ENCODE results near the gene ESRRB.

The ESRRB gene

DNA sequence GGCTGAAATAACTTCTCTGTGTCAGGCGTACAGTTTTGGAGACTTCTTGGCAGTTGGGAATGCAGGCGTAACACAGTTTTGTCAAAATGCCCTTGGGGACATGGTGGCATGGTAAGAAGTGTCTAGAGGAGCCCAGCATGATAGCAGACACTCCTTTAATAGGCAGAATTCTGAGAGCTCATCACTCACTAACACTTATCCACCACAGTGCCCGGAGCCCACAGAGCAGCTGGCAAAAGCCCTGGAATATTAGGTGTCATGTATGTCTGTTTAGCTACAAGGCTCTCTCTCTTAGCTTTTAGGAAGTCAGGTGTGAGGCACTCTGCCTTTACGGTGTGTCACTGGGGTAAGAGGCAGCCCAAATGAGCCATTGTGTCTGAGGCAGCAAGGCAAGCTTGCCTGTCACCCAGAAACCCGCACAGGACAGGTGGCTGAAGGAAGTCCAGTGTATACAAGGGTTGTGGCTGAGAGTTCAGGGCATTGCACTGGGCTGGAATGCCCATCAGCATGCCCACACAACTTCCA, 96.3 kb downstream of the ESRRB start:
- TF ChIP-seq, protein P1, sequence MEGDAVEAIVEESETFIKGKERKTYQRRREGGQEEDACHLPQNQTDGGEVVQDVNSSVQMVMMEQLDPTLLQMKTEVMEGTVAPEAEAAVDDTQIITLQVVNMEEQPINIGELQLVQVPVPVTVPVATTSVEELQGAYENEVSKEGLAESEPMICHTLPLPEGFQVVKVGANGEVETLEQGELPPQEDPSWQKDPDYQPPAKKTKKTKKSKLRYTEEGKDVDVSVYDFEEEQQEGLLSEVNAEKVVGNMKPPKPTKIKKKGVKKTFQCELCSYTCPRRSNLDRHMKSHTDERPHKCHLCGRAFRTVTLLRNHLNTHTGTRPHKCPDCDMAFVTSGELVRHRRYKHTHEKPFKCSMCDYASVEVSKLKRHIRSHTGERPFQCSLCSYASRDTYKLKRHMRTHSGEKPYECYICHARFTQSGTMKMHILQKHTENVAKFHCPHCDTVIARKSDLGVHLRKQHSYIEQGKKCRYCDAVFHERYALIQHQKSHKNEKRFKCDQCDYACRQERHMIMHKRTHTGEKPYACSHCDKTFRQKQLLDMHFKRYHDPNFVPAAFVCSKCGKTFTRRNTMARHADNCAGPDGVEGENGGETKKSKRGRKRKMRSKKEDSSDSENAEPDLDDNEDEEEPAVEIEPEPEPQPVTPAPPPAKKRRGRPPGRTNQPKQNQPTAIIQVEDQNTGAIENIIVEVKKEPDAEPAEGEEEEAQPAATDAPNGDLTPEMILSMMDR (IDR thresholded peaks at IDR 0.05), result no peak

DNA sequence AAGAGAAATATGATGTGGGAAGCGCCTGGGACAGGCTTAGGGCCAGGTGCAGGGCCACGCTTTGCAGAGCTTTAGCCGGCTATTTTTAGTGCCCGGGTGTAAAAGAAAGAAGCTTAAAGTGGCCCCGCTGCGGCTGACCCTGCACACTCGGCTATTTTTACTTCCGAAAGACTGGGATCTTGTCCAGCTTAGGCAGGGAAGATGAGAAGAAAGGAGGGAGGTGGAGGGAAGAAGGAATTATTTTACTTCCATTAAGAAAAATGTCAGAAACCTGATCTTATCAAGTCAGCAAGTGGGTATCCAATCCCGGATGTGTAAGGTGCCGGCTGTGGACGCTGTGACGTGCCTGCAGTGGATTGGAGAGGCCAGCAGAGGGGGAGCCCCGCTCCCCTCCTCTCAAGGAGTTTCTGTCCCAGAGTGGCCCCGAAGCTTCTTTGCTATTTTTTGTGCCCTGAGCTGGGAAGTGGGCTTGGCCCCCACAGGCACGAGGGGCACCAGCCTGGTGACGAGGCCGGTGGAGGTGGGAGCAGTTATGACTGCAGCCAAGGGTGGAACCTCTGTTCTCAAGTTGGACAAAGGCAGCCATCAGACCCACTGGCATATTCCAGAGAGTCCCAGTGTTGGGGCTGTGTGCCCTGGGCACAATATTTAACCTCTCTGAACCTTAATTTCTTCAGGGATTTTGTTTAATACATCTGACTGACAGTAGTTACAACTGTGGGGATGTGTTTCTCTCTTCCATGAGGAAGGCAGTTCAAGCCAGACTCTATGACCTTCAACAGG, 97.7 kb downstream of the ESRRB start:
- TF ChIP-seq, protein P1 (IDR thresholded peaks at IDR 0.05), result no peak

DNA sequence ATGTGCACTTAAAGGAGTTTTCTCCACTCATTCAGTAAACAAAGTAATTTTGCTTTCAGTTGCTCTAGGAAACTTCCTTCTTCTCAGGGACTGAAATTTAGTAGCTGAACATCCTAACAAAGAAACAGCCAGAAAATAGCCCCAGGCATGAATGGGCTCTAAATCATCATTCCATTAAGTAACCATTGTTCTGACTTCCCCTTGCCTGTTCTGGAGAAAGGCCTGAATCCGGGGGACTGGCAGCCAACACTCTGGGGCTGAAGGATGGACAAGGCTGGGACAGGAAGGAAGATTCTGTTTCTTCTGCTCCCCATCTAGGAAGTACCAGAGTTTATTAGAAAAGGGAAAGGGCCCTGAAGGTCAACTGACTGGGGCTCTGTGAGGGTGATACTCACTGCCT, 104.5 kb downstream of the ESRRB start:
- TF ChIP-seq, protein P1 (IDR thresholded peaks at IDR 0.05), result no peak

DNA sequence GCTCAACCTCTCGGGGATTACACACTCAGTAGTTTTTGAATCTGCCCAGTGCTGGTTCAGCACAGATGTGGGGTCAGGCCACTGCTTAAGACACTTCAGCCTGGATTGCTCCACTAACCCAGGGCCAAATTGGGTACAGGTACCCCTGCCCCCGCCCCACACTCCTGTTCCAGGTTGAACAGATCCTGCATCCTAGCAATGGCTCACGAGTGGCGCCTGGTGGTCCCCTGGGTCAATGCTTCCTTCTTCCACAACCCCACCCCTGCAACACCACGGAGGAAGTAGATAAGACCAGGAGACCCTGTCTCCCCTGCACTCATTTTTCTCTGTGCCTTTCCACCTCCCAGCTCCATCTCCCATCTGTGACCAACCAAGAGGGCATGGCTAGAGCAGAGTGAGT, 108.4 kb downstream of the ESRRB start:
- TF ChIP-seq, protein P1 (IDR thresholded peaks at IDR 0.05), result no peak

DNA sequence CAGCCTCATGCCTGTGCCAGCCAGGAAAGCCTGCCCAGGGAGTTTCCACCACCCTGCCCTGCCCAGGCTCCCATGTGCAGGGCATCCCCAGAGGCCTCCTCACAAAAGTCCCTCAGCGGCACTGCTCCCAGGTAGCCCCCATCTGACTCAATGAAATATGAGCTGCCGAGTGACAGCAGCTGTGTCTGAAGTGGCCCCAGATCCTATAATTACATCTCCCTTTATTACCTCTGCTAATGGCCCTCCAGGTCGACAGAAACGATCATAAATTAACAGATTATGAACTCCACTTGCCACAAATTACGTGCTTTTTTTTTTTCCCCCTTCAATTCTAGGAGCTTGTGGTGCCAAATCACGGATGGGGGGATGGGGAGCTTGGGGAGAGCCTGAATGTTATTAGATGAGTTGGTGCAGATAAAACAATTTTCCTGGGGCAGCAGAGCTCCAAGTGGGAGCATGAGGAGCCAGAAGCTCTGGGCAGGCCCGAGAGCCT, 110.4 kb downstream of the ESRRB start:
- TF ChIP-seq, protein P1 (IDR thresholded peaks at IDR 0.05), result no peak

DNA sequence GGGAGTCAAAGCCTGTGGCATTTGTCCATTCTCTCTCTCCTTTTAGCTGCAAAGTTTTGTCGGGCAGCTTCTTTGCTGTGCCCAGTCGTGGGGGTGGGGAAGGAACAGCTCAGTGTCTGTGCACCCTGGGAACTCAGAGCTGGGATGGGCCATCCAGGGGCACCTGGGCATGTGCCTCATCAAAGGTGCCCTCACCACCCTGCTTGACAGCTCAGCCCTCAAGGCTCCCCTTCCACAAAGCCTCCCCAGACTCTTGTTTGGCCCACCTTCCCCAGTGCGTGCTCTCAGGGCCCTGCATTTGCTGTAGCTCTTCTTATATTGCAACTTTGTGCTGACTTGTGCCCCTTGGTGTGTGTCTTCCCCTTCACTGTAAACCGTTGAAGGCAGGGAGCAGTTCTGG, 112.6 kb downstream of the ESRRB start:
- TF ChIP-seq, protein P1 (IDR thresholded peaks at IDR 0.05), result no peak

DNA sequence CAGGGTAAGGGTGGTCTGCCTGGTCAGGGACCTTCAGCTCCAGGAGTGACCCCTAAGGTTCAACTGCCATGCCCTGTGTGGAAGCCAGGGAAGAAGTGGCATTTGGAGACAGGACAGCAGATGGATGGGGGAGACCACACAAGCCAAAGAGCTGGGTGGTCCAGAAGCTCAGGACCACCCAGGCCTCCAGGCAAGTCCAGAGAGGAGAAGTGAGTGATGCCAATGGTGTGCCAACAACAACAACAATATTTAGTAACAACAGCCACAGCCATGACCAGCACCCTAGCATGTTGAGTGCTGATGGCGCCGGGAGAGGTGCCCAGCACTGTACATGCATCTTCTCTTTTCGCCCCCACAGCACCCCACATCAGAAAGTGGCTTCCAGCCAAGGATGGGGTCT, 113.7 kb downstream of the ESRRB start:
- TF ChIP-seq, protein P1 (IDR thresholded peaks at IDR 0.05), result no peak
